HepG2 (cell line): ENCODE data around the gene RASIP1. TPM values are rescaled to one million over a fixed set of nuclear protein-coding genes. Genes with fewer than 3 reads are reported as not detected.

ENCODE experiments used
- BRD4 ChIP-seq: sonication (generic); formaldehyde crosslinking; IDR thresholded peaks from 2 replicates; pipeline ENCODE4 v1.4.0; 2020; ENCODE audit warnings: missing genetic modification reagents
- CCDC6 ChIP-seq: sonication (generic); formaldehyde crosslinking; IDR thresholded peaks from 2 replicates; pipeline ENCODE4 v1.8.1; 2022; ENCODE audit warnings: mild to moderate bottlenecking, missing genetic modification reagents, moderate library complexity
- CHD2 ChIP-seq: IDR thresholded peaks from 2 replicates; pipeline ENCODE4 v1.6.1; 2011; ENCODE audit warnings: low read depth, low read length, improper control_type of control experiment
- GPBP1L1 ChIP-seq: sonication (generic); formaldehyde crosslinking; IDR thresholded peaks from 2 replicates; pipeline ENCODE4 v1.5.0; 2020; ENCODE audit warnings: mild to moderate bottlenecking, missing genetic modification reagents
- GZF1 ChIP-seq: sonication (generic); formaldehyde crosslinking; IDR thresholded peaks from 2 replicates; pipeline ENCODE4 v1.5.1; 2020; ENCODE audit warnings: mild to moderate bottlenecking, missing genetic modification reagents
- POLR2AphosphoS5 ChIP-seq: IDR thresholded peaks from 2 replicates; pipeline ENCODE4 v1.6.1; 2012; ENCODE audit warnings: low read depth, low read length
- RFXANK ChIP-seq: IDR thresholded peaks from 2 replicates; pipeline ENCODE4 v1.6.1; 2016
- SKIL ChIP-seq: sonication (generic); formaldehyde crosslinking; IDR thresholded peaks from 2 replicates; pipeline ENCODE4 v1.8.0; 2022; ENCODE audit warnings: missing genetic modification reagents, mild to moderate bottlenecking, moderate library complexity, borderline replicate concordance
- SRSF9 ChIP-seq: fragments of 200-400 bp; formaldehyde crosslinking; IDR thresholded peaks from 2 replicates; pipeline ENCODE4 v1.6.1; 2018; ENCODE audit warnings: borderline replicate concordance, mild to moderate bottlenecking, low read depth, low read length; ENCODE audit not compliant: insufficient read depth, poor library complexity, severe bottlenecking
- YY1 ChIP-seq: IDR thresholded peaks from 2 replicates; pipeline ENCODE4 v1.6.1; 2011; ENCODE audit warnings: low read length, low read depth, moderate library complexity, mild to moderate bottlenecking; ENCODE audit not compliant: insufficient read depth, insufficient replicate concordance
- ZC3H4 ChIP-seq: sonication (generic); formaldehyde crosslinking; IDR thresholded peaks from 2 replicates; pipeline ENCODE4 v1.4.0; 2020; ENCODE audit warnings: missing genetic modification reagents, borderline replicate concordance
- ZNF124 ChIP-seq: sonication (generic); formaldehyde crosslinking; IDR thresholded peaks from 2 replicates; pipeline ENCODE4 v1.4.0; 2020; ENCODE audit warnings: missing genetic modification reagents
- ZNF703 ChIP-seq: sonication (generic); formaldehyde crosslinking; IDR thresholded peaks from 2 replicates; pipeline ENCODE4 v1.5.1; 2020; ENCODE audit warnings: missing genetic modification reagents, mild to moderate bottlenecking, moderate library complexity, borderline replicate concordance
- ZNF83 ChIP-seq: sonication (generic); formaldehyde crosslinking; IDR thresholded peaks from 2 replicates; pipeline ENCODE4 v1.4.0; 2020; ENCODE audit warnings: missing genetic modification reagents, mild to moderate bottlenecking, borderline replicate concordance
- polyA plus RNA-seq, 8 experiments: library from polyadenylated mRNA; depleted of rRNA in 3 of 8; stranded (reverse) in 7 of 8; unstranded in 1 of 8; fragments of >200 nt; fragmentation: Illumina TruSeq in 4 of 8; extraction: Trizol in 4 of 8; gene quantifications; 2 replicates each; pipeline versions ENCODE4 v1.2.1 to v1.2.3, GENCODE V29; 2011 to 2016; ENCODE audit warnings: low read depth in 4 of 8, missing spikeins in 1 of 8, mixed read lengths in 1 of 8; ENCODE audit not compliant: insufficient read depth in 1 of 8
- total RNA-seq, 5 experiments: library from RNA; depleted of rRNA; stranded (reverse); fragments of >200 nt; fragmentation: Illumina TruSeq; extraction: Trizol; gene quantifications; 2 replicates each; pipeline ENCODE4 v1.2.3, GENCODE V29; 2016; ENCODE audit warnings: low read depth in 1 of 5
- TF ChIP-seq, protein P1 (sequence below): sonication (generic); formaldehyde crosslinking; IDR thresholded peaks from 2 replicates; pipeline ENCODE4 v1.5.1; 2020; ENCODE audit warnings: mild to moderate bottlenecking, missing genetic modification reagents, borderline replicate concordance

The RASIP1 gene
- total and polyA plus RNA-seq, 2 of the 13 experiments (the other 11 are each of a cell fraction or from before 2014, with no cell fraction given) = 0.44 to 0.58 TPM

GRCh38 chr19:48714759-48715675 is 25.4 kb downstream of the RASIP1 start (continued):
- TF ChIP-seq, protein P1, sequence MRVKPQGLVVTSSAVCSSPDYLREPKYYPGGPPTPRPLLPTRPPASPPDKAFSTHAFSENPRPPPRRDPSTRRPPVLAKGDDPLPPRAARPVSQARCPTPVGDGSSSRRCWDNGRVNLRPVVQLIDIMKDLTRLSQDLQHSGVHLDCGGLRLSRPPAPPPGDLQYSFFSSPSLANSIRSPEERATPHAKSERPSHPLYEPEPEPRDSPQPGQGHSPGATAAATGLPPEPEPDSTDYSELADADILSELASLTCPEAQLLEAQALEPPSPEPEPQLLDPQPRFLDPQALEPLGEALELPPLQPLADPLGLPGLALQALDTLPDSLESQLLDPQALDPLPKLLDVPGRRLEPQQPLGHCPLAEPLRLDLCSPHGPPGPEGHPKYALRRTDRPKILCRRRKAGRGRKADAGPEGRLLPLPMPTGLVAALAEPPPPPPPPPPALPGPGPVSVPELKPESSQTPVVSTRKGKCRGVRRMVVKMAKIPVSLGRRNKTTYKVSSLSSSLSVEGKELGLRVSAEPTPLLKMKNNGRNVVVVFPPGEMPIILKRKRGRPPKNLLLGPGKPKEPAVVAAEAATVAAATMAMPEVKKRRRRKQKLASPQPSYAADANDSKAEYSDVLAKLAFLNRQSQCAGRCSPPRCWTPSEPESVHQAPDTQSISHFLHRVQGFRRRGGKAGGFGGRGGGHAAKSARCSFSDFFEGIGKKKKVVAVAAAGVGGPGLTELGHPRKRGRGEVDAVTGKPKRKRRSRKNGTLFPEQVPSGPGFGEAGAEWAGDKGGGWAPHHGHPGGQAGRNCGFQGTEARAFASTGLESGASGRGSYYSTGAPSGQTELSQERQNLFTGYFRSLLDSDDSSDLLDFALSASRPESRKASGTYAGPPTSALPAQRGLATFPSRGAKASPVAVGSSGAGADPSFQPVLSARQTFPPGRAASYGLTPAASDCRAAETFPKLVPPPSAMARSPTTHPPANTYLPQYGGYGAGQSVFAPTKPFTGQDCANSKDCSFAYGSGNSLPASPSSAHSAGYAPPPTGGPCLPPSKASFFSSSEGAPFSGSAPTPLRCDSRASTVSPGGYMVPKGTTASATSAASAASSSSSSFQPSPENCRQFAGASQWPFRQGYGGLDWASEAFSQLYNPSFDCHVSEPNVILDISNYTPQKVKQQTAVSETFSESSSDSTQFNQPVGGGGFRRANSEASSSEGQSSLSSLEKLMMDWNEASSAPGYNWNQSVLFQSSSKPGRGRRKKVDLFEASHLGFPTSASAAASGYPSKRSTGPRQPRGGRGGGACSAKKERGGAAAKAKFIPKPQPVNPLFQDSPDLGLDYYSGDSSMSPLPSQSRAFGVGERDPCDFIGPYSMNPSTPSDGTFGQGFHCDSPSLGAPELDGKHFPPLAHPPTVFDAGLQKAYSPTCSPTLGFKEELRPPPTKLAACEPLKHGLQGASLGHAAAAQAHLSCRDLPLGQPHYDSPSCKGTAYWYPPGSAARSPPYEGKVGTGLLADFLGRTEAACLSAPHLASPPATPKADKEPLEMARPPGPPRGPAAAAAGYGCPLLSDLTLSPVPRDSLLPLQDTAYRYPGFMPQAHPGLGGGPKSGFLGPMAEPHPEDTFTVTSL (CRISPR knock-in tag) = peak; percentile 41; the same call in 1 of the 2 replicates
- TF ChIP-seq BRD4 (CRISPR knock-in tag) = no peak
- 0 out of 2 replicates have a peak, but pooled peaks have one; percentile 52 for TF ChIP-seq ZNF83 (CRISPR knock-in tag)
- TF ChIP-seq GZF1 (CRISPR knock-in tag) = no peak
- TF ChIP-seq RFXANK = no peak
- TF ChIP-seq CHD2 = no peak
- TF ChIP-seq CCDC6 (CRISPR knock-in tag) = no peak
- no peak; the same call in 1 of the 2 replicates for TF ChIP-seq ZC3H4 (CRISPR knock-in tag)
- TF ChIP-seq SKIL (CRISPR knock-in tag) = no peak
- peak; percentile 43 for TF ChIP-seq YY1
- TF ChIP-seq POLR2AphosphoS5 = no peak; the same call in 1 of the 2 replicates
- TF ChIP-seq SRSF9 = no peak
- TF ChIP-seq ZNF703 (CRISPR knock-in tag) = no peak
- no peak for TF ChIP-seq GPBP1L1 (CRISPR knock-in tag)
- no peak for TF ChIP-seq ZNF124 (CRISPR knock-in tag)
